T-helper 2 cell (primary cell): ENCODE measurements around the gene SMARCA4.
A peak's percentile ranks its signal among the peaks of the same experiment; 100 is the strongest.
"Not testable (repeated sequence)": the region's sequence is repeated elsewhere in the genome, so short reads cannot be mapped to it uniquely, and the experiment has no call there.

Experiments used
- DNase-seq, 5 experiments: peaks; one replicate each; pipeline versions ENCODE4 v3.0.0 to v3.0.0-alpha.2; 2012 to 2022

SMARCA4 gene

DNA sequence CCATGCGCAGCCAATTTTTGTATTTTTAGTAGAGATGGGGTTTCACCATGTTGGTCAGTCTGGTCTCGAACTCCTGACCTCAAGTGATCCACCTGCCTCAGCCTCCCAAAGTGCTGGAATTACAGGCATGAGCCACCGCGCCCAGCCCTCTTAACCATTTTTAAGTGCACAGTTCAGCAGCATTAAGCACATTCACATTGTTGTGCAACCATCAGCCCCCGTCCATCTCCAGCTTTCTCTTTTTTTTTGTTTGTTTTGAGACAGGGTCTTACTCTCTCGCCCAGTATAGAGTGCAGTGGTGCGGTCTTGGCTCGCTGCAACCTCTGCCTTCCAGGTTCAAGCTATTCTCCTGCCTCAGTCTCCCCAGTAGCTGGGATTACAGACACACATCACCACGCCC is 116.0 kb downstream of the SMARCA4 start:
- DNase-seq: not testable (repeated sequence)

DNA sequence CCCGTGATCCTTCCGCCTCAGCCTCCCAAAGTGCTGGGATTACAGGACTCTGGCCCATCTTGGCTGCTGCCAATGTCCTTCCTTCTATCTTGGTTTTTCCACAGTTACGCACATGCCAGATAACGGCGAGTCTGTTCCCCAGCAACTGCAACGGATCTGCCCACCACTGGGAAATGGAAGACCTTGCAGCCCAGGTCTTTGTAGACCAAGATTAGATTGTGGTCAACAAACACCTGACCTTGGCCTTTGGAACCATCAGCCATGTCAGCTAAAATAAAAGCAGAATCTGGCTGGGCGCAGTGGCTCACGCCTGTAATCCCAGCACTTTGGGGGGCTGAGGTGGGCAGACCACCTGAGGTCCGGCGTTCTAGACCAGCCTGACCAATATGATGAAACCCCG is 118.1 kb downstream of the SMARCA4 start:
- no peak for DNase-seq

DNA sequence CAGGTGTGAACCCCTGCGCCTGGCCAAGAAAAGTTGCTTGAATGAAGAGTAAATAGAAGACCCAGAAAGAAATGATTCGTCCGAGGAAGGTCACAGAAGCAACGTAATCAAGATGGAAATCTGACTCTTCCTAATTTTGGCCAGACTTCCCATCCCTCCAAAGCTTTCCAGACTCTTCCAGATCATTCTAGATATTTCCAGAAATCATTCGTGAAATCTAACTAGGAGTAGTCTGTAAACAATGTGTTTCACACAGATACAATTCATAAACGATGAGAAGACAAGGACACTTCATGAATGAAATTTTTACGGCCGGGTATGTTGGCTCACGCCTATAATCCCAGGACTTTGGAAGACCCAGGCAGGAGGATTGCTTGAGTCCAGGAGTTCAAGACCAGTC is 119.2 kb downstream of the SMARCA4 start:
- DNase-seq: no peak

DNA sequence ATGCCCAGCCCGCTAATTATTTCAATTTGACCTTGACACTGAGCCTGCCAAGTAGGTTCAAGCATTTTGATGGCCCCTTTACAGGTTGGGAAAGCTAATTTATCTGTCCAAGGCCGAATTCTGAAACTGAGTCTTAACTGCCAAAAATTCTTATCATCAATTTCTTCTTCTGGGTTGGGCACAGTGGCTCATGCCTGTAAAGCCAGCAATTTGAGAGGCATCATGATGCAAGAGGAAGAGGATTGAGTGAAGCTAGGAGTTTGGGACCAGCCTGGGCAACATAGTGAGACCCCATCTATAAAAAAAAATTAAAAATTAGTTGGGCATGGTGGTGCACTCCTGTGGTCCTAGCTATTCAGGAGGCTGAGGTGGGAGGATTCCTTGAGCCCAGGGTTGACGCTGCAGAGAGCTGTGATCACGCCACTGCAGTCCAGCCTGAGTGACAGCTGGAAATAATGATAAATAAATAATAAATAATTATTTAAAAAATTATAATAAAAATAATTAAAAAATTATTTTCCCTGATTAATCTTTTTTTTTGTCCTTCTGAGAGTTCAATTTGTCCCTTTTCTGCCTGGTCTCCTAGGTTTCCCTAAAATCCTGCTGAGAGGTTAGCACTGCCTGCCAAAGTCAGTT is 127.2 kb downstream of the SMARCA4 start:
- no peak for DNase-seq

DNA sequence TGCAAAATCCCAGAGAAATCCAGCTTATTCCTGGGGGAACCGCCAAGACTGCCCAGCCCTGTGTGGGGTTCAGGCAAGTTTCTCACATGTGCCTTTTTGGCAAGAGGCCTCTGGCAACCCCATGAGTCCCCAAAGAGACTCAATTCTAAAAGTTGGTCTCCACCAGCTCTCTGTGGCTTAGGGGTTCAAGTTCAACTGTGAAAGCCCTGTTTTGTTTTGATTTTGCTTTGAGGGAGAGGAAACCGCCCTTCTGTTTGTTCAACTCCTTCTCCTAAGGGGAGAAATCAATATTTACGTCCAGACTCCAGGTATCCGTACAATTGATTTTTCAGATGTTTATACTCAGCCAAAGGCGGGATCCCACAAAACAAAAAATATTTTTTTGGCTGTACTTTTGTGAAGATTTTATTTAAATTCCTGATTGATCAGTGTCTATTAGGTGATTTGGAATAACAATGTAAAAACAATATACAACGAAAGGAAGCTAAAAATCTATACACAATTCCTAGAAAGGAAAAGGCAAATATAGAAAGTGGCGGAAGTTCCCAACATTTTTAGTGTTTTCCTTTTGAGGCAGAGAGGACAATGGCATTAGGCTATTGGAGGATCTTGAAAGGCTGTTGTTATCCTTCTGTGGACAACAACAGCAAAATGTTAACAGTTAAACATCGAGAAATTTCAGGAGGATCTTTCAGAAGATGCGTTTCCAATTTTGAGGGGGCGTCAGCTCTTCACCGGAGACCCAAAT is 127.8 kb downstream of the SMARCA4 start:
- peak in 1 of 5 experiments; percentile 58 for DNase-seq

DNA sequence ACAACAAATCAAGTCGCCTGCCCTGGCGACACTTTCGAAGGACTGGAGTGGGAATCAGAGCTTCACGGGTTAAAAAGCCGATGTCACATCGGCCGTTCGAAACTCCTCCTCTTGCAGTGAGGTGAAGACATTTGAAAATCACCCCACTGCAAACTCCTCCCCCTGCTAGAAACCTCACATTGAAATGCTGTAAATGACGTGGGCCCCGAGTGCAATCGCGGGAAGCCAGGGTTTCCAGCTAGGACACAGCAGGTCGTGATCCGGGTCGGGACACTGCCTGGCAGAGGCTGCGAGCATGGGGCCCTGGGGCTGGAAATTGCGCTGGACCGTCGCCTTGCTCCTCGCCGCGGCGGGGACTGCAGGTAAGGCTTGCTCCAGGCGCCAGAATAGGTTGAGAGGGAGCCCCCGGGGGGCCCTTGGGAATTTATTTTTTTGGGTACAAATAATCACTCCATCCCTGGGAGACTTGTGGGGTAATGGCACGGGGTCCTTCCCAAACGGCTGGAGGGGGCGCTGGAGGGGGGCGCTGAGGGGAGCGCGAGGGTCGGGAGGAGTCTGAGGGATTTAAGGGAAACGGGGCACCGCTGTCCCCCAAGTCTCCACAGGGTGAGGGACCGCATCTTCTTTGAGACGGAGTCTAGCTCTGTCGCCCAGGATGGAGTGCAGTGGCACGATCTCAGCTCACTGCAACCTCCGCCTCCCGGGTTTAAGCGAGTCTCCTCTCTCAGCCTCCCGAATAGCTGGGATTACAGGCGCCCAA is 128.6 kb downstream of the SMARCA4 start, which contains the start of gene LDLR:
TSS of gene LDLR (plus strand) at position 210 of the 760 bp plus-strand sequence. CDS start at position 296, 86 bp downstream.
- DNase-seq: peak; percentile 37 to 97 (median 67)

DNA sequence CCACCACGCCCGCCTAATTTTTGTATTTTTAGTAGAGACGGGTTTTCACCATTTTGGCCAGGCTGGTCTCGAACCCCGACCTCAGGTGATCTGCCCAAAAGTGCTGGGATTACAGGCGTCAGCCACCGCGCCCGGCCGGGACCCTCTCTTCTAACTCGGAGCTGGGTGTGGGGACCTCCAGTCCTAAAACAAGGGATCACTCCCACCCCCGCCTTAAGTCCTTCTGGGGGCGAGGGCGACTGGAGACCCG is 129.1 kb downstream of the SMARCA4 start:
- DNase-seq: not testable (repeated sequence)

DNA sequence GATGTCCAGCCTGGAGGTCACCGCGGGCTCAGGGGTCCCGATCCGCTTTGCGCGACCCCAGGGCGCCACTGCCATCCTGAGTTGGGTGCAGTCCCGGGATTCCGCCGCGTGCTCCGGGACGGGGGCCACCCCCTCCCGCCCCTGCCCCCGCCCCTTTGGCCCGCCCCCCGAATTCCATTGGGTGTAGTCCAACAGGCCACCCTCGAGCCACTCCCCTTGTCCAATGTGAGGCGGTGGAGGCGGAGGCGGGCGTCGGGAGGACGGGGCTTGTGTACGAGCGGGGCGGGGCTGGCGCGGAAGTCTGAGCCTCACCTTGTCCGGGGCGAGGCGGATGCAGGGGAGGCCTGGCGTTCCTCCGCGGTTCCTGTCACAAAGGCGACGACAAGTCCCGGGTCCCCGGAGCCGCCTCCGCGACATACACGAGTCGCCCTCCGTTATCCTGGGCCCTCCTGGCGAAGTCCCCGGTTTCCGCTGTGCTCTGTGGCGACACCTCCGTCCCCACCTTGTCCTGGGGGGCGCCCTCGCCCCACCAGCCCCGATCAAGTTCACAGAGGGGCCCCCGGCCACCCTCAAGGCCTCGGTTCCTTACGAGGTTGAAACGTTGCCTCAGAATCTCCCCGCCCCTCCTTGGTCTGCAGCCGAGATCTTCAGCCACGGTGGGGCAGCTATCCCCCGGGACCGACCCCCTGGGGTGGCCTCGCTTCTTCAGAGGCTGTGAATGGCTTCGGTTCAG is 129.6 kb downstream of the SMARCA4 start:
- DNase-seq: peak; percentile 94 to 99 (median 95)

DNA sequence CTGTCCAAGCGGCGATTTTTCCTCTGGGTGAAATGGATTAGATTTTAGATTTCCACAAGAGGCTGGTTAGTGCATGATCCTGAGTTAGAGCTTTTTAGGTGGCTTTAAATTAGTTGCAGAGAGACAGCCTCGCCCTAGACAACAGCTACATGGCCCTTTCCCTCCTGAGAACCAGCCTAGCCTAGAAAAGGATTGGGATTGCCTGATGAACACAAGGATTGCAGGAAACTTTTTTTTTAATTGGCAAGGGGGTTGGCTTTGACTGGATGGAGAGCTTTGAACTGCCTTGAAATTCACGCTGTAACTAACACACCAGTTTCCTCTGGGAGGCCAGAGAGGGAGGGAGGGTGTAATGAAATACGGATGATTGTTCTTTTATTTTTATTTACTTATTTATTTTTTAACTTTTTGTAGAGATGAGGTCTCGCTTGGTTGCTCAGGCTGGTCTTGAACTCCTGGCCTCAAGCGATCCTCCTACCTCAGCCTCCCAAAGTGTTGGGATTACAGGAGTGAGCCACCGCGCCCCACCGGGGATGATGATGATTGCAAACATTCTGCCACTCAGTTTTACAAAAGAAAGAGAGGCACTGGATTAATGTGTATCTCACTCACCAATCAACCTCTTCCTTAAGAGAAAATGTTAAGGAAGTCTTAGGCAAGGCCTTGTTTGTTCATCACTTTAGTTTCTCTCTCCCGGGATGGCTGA is 130.3 kb downstream of the SMARCA4 start:
- no peak for DNase-seq

DNA sequence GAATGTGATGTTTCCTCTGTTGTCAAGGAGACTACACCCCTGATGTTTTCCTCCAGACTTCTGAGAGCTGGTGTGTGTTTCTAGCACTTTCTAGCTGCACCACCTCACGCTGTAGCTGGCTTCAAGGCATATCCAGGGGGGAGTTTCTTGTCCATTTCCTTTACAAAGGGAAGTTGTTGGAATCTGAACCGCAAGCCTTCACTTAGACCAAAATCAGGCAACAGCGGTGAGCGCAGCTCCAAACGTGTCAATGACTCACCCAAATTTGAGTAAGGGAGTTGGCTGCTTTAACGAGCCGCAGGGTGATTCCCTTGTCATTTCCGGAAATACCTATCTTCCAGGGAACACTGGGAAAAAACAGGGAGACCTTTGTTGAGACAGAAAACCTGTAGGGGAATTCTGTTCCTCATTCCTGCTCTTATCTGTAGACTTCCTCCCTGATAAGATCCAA is 130.9 kb downstream of the SMARCA4 start:
- DNase-seq: peak in 3 of 5 experiments; percentile 55 to 71 (median 64)

DNA sequence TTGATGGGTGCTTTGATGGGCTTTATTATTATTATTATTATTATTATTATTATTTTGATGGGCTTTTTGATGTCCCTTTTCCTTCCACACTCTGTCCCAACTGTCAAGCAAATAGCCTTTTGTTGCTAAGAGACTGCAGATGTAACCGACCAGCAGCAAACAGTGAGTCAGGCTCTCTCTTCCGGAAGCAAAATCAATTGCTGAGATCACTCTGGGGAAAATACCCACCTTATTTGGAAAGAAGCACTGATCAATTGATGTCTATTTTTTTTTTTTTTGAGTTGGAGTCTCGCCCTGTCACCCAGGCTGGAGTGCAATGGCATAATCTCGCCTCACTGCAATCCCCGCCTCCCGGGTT is 131.3 kb downstream of the SMARCA4 start:
- DNase-seq: peak in 3 of 5 experiments; percentile 36 to 77 (median 67)

DNA sequence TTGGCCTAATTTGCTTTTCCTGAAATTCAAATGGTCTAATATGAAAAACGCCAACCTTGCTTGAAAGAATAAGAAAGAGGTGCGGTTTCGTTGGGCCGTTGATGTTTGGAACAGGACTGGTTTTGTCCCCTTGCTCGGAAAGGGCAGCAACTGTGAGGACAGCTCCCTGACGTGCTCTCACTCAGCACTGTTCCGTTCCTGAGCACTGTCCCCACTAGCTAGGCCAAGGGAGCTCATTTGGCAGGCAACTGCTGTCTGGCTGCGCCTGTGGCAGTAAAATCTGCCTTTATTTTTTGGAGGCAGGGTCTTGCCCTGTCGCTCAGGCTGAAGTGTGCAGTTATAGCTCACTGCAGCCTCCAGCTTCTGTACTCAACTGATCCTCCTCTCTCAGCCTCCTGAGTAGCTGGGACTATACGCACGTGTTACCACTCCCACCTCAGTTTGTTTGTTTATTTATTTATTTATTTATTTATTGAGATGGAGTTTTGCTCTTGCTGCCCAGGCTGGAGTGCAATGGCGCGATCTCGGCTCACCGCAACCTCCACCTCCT is 132.9 kb downstream of the SMARCA4 start:
- DNase-seq: no peak

DNA sequence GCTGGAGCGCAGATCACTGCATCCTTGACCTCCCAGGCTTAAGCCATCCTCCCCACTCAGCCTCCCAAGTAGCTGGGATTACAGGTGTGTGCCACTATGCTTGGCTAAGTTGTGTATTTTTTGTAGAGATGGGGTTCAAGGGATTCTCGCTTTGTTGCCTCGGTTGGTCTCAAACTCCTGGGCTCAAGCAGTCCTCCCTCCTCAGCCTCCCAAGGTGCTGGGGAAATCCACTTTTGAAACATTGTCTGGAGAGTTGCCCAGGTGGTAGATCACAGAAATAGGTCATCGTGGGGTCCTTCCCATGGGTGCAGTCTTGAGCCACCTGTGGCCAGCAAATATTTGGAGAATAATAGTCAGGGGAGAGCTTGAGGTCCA is 133.7 kb downstream of the SMARCA4 start:
- no peak for DNase-seq

DNA sequence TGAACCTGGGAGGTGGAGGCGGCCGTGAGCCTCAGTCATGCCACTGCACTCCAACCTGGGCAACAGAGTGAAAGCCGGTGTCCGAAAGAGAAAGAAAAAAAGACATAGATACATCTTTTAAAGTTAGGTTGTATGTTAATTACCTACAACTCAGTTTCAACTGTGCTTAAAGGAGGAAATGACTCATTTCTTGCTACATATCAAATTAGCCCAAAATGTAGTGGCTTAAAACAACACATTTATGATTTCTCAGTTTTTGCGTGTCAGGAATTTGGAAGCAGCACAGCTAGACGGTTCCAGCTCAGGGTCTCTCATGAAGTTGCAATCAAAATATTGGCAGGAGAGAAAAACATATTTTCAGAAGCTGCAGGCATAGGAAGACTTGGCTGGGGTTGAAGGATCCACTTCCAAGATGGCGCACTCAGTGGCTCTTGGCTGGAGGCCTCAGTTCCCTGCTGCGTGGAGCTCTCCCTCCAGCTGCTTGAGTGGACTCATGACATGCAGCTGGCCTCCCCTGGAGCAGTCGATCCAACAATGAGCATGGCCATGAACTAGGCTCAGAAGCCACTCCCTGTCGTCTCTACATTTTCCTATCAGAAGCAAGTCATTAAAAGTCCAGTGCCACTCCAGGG is 135.5 kb downstream of the SMARCA4 start:
- peak in 2 of 5 experiments; percentile 27 to 79 for DNase-seq

DNA sequence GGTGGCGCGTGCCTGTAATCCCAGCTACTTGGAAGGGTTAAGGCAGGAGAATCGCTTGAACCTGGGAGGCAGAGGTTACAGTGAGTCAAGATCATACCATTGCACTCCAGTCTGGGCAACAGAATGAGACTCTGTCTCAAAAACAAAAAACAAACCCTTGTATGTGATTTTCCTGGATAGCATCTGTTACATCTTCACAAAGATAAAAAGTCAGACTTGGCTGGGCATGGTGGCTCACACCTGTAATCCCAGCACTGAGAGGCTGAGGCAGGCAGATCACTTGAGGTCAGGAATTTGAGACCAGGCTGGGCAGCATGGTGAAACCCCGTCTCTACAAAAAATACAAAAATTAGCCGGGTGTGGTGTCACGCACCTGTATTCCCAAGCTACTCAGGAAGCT is 136.5 kb downstream of the SMARCA4 start:
- not testable (repeated sequence) for DNase-seq

DNA sequence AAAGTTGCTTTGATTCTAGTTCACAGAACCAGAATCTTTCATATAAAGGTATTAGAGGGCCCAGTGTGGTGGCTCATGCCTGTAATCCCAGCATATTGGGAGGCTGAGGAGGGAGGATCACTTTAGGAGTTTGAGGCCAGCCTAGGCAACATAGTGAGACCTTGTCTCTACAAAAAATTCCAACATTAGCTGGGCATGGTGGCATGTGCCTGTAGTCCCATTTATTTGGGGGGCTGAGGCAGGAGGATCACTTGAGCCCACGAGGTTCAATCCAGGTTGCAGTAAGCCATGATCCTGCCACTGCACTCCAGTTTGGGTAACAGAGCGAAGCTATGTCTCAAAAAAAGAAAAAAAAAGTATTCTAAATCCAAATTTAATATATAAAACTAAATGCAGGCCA is 137.5 kb downstream of the SMARCA4 start:
- no peak for DNase-seq

DNA sequence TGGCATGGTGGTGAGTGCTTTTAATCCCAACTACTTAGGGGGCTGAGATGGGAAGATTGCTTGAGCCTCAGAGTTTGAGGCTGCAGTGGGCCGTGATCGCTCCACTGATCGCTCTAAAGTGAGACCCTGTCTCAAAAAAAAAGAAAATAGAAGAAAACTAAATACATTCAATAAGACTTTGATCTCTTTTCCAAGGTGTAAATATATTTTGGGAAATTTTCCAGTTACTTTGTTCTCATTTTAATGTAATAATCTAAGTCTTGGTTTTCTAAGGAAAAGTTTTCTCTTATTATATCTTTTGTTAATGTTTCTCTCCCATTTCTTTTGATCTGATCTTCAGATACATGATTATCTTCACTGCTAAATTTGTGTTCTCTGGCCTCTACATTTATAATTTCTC is 138.0 kb downstream of the SMARCA4 start:
- DNase-seq: no peak

DNA sequence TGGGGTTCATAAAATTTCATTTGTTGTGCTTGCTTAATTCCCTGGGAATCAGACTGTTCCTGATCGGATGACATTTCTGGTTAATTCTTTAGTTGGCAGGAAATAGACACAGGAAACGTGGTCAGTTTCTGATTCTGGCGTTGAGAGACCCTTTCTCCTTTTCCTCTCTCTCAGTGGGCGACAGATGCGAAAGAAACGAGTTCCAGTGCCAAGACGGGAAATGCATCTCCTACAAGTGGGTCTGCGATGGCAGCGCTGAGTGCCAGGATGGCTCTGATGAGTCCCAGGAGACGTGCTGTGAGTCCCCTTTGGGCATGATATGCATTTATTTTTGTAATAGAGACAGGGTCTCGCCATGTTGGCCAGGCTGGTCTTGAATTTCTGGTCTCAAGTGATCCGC is 139.2 kb downstream of the SMARCA4 start:
- no peak for DNase-seq

DNA sequence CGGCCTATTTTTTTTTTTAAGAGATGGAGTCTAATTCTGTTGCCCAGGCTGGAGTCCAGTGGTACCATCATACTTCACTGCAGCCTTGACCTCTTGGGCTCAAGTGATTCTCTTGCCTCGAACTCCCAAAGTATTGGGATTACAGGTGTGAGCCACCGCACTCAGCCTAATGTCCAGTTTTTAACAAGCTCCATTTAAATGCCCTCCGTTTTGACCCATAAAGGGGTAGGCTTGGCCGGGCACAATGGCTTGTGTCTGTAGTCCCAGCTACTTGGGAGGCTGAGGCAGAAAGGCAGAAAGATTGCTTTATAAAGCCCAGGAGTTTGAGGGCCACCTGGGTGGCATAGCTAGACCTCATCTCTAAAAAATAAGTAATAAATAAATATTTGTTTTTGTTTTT is 140.2 kb downstream of the SMARCA4 start:
- no peak for DNase-seq

DNA sequence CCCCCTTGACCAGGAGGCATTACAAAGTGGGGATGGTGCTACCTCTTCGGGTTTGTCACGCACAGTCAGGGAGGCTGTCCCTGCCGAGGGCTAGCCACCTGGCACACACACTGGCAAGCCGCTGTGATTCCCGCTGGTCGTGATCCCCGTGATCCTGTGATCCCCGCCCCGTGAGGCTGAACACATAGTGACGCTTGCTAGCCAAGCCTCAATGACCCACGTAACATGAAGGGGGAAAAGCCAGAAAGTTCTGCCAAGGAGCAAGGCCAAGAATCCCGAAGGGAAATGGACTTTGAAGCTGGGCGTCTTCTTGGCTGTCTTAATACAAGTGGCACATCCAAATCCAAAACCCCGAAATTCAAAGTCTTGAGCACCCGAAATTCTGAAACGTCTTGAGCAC is 142.1 kb downstream of the SMARCA4 start:
- DNase-seq: no peak

DNA sequence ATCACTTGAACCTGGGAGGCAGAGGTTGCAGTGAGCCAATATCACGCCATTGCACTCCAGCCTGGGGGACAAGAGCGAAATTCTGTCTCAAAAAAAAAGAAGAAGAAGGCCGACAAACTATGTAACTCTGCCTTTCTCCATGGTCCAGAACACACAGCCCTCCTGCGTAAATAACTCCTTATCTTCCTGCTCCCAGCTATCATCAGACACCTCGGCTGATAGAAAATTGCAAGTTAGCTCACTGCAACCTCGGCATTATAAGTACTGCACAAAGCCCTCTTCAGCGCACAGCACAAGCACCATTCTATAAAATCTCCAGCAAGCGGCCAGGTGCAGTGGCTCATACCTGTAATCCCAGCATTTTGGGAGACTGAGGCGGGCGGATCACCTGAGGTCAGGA is 142.8 kb downstream of the SMARCA4 start:
- not testable (repeated sequence) for DNase-seq
